ENCODE data around the gene ASTN2.

The ASTN2 gene

DNA sequence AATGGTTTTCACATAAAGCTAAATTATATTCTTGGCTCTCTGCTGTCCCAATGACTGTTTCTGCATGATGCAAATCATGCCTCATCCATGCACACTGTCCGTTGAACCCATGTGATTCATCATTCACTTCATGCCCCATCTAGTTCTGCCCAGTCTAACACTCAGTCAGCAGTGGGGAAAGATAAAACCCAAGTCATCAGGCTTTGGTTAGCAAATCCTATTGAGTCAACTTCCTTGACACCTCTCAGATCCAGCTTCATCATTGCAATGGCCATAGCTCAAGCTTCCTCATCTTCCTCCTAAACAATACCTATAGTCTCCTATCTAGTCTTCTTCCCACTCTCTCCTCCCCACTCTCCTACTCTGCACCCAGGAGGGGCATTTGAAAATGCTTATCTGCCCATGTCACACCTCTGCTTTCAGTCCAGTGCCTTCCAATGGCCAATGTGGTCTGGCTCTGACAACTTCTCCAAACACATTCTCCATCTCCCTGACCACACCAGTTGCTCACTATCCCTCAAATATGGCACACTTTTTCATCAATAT lies 993.8 kb downstream of the ASTN2 start:
- no peaks in the 10 kb centered on the region for H3K4me1 ChIP-seq (ENCODE audit: insufficient read depth, low read length, severe bottlenecking)

GRCh38 chr9:116419181-116419580 lies 995.7 kb downstream of the ASTN2 start:
- H3K36me3 ChIP-seq (ENCODE audit: insufficient read depth, low read length) = no peaks in the 10 kb centered on the region
- H3K4me3 ChIP-seq (ENCODE audit: low read depth, low read length, poor library complexity, severe bottlenecking) = no peak overlapping the region
- H3K9ac ChIP-seq (ENCODE audit: low read length) = no peak overlapping the region
- H3K27me3 ChIP-seq (ENCODE audit: insufficient read depth, low read length) = no peaks in the 10 kb centered on the region
- no peaks in the 10 kb centered on the region for H3F3A ChIP-seq (ENCODE audit: insufficient read depth, low read length)
- no peaks in the 10 kb centered on the region for H3K9me2 ChIP-seq (ENCODE audit: low read depth, low read length)
- H2AFZ ChIP-seq (ENCODE audit: low read length) = no peak overlapping the region
- no peaks in the 10 kb centered on the region for H3K9me3 ChIP-seq (ENCODE audit: low read length)
- H3K4me2 ChIP-seq (ENCODE audit: low read length) = no peak overlapping the region
- no peaks in the 10 kb centered on the region for H3K4me1 ChIP-seq (ENCODE audit: insufficient read depth, low read length, severe bottlenecking)
- no peaks in the 10 kb centered on the region for H4K20me1 ChIP-seq (ENCODE audit: insufficient read depth, low read length)
- TF ChIP-seq EZH2 (IDR thresholded peaks at IDR 0.05; ENCODE audit: borderline replicate concordance, low read length) = no peak
- TF ChIP-seq, protein P1, sequence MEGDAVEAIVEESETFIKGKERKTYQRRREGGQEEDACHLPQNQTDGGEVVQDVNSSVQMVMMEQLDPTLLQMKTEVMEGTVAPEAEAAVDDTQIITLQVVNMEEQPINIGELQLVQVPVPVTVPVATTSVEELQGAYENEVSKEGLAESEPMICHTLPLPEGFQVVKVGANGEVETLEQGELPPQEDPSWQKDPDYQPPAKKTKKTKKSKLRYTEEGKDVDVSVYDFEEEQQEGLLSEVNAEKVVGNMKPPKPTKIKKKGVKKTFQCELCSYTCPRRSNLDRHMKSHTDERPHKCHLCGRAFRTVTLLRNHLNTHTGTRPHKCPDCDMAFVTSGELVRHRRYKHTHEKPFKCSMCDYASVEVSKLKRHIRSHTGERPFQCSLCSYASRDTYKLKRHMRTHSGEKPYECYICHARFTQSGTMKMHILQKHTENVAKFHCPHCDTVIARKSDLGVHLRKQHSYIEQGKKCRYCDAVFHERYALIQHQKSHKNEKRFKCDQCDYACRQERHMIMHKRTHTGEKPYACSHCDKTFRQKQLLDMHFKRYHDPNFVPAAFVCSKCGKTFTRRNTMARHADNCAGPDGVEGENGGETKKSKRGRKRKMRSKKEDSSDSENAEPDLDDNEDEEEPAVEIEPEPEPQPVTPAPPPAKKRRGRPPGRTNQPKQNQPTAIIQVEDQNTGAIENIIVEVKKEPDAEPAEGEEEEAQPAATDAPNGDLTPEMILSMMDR (IDR thresholded peaks at IDR 0.05; ENCODE audit: low read length) = no peak
- no peak overlapping the region for H3K27ac ChIP-seq (ENCODE audit: low read depth, low read length, poor library complexity, severe bottlenecking)
- no peaks in the 10 kb centered on the region for H3K79me2 ChIP-seq (ENCODE audit: insufficient read depth, low read length)

More for the DNA sequence above, 993.8 kb downstream of the ASTN2 start:
- no peak overlapping the region for H2AFZ ChIP-seq (ENCODE audit: low read length)
- H3K27ac ChIP-seq (ENCODE audit: low read depth, low read length, poor library complexity, severe bottlenecking) = no peak overlapping the region
- H3K36me3 ChIP-seq (ENCODE audit: insufficient read depth, low read length) = no peaks in the 10 kb centered on the region
- H3K27me3 ChIP-seq (ENCODE audit: insufficient read depth, low read length) = no peaks in the 10 kb centered on the region
- no peak overlapping the region for H3K4me2 ChIP-seq (ENCODE audit: low read length)
- no peaks in the 10 kb centered on the region for H3K79me2 ChIP-seq (ENCODE audit: insufficient read depth, low read length)
- no peaks in the 10 kb centered on the region for H3K9me2 ChIP-seq (ENCODE audit: low read depth, low read length)
- TF ChIP-seq, protein P1 (IDR thresholded peaks at IDR 0.05; ENCODE audit: low read length) = no peak
- no peak for TF ChIP-seq EZH2 (IDR thresholded peaks at IDR 0.05; ENCODE audit: borderline replicate concordance, low read length)
- no peaks in the 10 kb centered on the region for H4K20me1 ChIP-seq (ENCODE audit: insufficient read depth, low read length)
- no peaks in the 10 kb centered on the region for H3K9me3 ChIP-seq (ENCODE audit: low read length)
- no peak overlapping the region for H3K9ac ChIP-seq (ENCODE audit: low read length)
- H3F3A ChIP-seq (ENCODE audit: insufficient read depth, low read length) = no peaks in the 10 kb centered on the region
- no peak overlapping the region for H3K4me3 ChIP-seq (ENCODE audit: low read depth, low read length, poor library complexity, severe bottlenecking)

- Histone ChIP-seq H3K4me2 (ENCODE audit: low read length) (no peak overlapping the region), H3K4me1 (ENCODE audit: insufficient read depth, low read length, severe bottlenecking) (no peaks in the 10 kb centered on the region), H3K27ac (ENCODE audit: low read depth, low read length, poor library complexity, severe bottlenecking) (no peak overlapping the region), H3K27me3 (ENCODE audit: insufficient read depth, low read length) (no peaks in the 10 kb centered on the region), H3K4me3 (ENCODE audit: low read depth, low read length, poor library complexity, severe bottlenecking) (no peak overlapping the region), H3K36me3 (ENCODE audit: insufficient read depth, low read length) (no peaks in the 10 kb centered on the region), H4K20me1 (ENCODE audit: insufficient read depth, low read length) (no peaks in the 10 kb centered on the region), H3K9me2 (ENCODE audit: low read depth, low read length) (no peaks in the 10 kb centered on the region), H3F3A (ENCODE audit: insufficient read depth, low read length) (no peaks in the 10 kb centered on the region), H2AFZ (ENCODE audit: low read length) (no peak overlapping the region), H3K9ac (ENCODE audit: low read length) (no peak overlapping the region), H3K9me3 (ENCODE audit: low read length) (no peaks in the 10 kb centered on the region), H3K79me2 (ENCODE audit: insufficient read depth, low read length) (no peaks in the 10 kb centered on the region)
- TF ChIP-seq, protein P1 (IDR thresholded peaks at IDR 0.05; ENCODE audit: low read length) = no peak
- TF ChIP-seq EZH2 (IDR thresholded peaks at IDR 0.05; ENCODE audit: borderline replicate concordance, low read length) = no peak
Observed at GRCh38 chr9:116417464-116417863, 997.4 kb downstream of the ASTN2 start.

Measured in OCI-LY1 (cell line).